Occipital lobe (tissue), 2 donors: ENCODE results near the gene FYN. TPM values are rescaled to one million over a fixed set of nuclear protein-coding genes. Genes with fewer than 3 reads are reported as not detected.
A peak's percentile ranks its signal among the peaks of the same experiment; 100 is the strongest.

Experiments used
- DNase-seq: peaks from one replicate; lab custom pipeline; 2025; lab: John Stamatoyannopoulos, UW
- total RNA-seq: library from RNA; depleted of rRNA; stranded (reverse); fragments of >200 nt; gene quantifications from one replicate; pipeline ENCODE4 v1.2.3, GENCODE V29; 2014

The FYN gene
- total RNA-seq, 1 donor from 2014 or later, result 246 TPM

- DNase-seq, result no peak
These were observed 162.3 kb downstream of the FYN start for GRCh38 chr6:111710911-111711310.

- DNase-seq, result no peak
These were observed 162.8 kb downstream of the FYN start for GRCh38 chr6:111710439-111710838.

DNA sequence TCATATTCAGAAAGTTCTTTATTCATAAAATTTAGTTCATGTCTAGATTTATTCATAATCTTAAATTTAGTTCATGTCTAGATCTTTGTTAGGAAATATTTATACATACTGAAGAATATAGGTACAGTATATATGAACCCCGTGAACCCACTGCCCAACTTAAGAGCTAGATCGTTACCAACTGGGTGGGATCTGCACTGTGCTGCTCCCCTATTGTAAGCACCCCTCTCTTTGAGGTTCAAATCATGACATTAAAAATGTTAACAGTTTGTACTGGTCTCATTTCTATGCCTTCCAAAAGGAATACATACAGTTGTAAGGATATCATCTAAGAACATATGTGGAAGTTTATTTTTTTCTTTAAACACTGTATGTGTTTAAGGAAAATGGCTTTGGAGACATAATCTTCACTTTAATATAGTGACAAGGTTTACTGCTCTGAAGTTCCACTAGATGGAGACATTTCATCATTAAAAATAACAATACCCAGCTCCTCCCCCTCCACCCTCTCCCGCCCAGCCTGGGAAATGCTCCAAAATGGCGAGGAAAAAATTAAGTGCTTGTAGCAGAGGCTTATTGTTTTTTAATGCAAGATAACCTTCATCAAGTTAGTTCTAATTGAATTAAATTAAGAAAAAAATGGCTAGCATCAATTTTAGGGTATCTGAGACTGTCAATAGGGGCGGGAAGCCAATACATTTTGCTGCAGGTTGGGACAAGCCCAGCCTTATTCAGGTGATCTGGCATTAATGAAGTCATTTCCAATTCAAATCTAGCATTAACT is 163.4 kb downstream of the FYN start:
- DNase-seq, result peak; percentile 23

- no peak for DNase-seq
These were observed 164.1 kb downstream of the FYN start for GRCh38 chr6:111709201-111709600.

GRCh38 chr6:111707773-111708172 is 165.5 kb downstream of the FYN start:
- DNase-seq, result no peak

DNA sequence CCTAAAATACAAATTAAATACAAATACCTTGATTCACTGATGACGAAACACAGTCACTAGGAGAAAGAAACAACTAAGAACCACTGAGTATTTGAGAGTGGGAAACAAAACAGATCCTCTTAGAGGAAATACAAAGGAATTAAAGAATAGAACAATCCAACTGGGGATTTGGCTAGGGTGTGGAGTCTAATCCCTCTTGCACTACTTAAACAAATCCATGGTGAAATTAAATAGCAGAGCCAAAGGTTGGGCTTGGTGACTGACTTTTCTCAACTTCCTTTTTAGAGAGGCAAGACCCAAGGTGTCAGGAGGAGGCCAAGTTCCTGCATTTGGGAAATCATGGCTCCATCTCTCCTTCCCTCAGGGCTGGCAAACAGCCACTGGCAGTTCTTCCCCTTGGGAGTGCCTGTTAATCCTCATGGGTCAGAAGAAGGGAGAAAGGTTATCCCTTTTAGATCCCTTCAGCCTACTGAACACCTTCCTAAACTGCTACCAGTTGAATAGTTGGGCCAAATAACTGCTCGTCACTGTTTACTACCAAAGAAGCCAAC is 166.3 kb downstream of the FYN start:
- DNase-seq, result no peak

- DNase-seq, result no peak
These were observed 169.5 kb downstream of the FYN start for GRCh38 chr6:111703723-111704122.

- DNase-seq, result no peak
These were observed 171.0 kb downstream of the FYN start for GRCh38 chr6:111702268-111702667.

DNA sequence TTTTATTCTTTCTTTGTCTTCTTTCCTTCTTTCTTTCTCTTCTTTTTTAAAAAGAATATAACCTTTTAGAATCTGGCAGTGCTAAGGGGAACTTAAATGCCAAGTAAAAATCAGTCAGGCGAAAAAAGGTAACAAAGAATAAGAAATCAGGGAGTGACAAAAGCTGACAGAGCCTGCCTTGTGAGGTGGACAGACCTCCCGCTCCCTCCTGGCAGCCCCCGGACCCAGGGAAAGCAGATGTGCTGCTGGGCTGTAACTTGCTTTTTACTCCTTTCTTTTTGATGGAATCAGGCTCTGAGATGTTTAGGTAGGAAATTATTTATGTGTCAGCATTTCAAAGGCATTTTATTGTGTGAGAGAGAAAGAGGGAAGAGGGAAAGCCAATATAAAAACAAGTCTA is 172.1 kb downstream of the FYN start:
- DNase-seq, result no peak

DNA sequence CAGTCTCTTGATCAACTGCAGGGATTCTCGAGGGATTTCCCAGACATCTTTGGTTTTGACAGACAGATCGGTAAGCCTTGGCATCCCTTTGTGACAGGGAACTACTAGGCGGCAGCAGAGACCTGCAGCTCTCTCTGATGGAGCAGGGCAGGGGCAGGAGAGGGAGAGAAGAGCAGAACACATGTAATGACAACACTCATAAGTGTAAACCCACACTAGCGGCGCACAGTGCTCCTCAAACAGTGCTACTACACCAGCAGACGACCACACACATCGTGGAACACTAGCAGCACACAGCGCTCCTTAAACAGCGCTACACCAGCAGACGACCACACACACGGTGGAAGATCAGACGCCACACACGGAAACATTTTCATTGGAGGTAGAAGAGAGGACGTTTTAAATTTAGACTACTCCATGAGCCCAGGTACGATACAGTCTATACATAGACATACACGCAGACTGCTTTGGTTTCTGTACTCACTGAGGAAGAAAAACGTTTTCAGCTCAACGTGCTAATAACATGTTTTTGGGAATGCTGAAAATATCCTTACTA is 173.0 kb downstream of the FYN start:
- no peak for DNase-seq

GRCh38 chr6:111699123-111699522 is 174.1 kb downstream of the FYN start:
- DNase-seq, result no peak

- no peak for DNase-seq
These were observed 176.4 kb downstream of the FYN start for GRCh38 chr6:111696814-111697213.

GRCh38 chr6:111692327-111693164 is 180.7 kb downstream of the FYN start:
- DNase-seq, result peak; percentile 57

DNA sequence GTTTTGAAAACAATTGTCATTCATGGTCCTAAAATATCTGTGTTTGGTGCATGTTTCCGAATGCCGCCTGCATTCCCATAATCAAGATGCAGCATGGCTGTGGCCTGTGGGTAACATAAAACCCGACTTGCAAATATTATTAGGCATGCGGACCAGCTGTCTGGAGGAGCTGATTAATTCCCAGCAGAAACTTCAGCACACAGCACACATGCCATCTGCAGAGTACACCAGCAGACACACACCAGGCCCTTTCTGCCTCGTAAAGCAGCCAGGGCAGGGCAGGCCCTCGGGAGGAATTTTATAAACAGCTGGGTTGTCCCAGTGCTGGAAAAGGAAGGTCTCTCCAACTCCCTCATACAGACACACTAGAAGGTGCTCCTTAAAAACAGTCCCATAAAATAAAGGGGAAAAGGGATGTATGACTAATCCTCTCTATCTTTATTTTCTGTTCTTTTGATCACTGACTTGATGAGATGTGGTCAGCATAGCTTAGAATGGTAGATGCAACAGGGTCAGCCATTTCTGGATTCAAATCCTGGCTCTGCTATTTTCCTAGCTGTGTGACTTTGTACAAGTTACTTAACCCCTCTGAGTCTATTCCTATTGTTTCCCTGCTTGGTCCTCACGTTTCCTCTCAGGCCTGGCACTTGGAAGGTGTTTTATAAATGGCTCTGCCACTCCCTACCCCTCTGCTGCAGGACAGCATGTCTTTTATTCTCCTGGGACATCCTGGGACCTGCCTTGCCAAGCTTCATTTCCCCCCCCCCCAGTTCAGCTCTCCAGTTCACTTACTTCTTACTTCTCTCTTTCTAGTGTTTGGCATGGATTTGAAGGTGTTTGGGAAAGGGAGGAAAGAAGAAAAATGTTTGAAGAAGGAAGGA is 181.7 kb downstream of the FYN start:
- DNase-seq, result no peak

- DNase-seq, result no peak
These were observed 183.3 kb downstream of the FYN start for GRCh38 chr6:111689946-111690345.

GRCh38 chr6:111689419-111689818 is 183.8 kb downstream of the FYN start:
- no peak for DNase-seq

DNA sequence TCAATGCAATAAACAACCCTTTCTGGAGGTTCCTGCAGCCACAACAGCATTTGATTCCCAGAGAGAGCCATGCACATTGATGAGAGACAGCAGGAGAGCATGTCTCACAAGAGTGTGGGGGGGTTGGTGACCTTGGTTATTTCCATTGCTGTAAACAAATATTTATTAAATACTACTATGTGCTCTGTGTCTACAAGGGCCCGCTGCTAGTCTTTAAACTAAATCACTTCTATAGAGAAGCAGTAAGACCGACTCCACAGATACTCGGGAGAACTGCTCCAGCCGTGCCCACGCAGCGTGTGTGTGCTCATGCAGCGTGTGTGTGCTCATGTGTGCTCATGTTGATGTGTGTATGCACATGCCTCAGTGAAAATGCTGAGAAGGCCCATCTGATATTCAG is 184.9 kb downstream of the FYN start:
- DNase-seq, result no peak

- DNase-seq, result no peak
These were observed 185.6 kb downstream of the FYN start for GRCh38 chr6:111687652-111688051.

DNA sequence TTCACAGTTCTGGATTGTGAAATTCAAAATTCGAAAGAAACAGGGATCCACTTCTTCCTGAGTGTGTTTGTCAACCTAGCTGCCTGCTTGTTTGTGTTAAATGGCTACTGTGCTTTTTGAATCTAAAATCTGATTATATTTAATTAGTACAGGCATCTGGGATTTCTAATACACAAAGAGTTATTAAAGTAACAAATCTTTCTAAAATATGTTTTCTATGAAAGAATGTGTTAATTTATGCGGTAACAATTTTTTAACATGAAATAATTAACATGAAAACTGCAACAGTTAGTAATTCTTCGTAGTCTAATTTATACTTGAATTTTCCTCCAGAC is 186.4 kb downstream of the FYN start:
- DNase-seq, result no peak

GRCh38 chr6:111686249-111686931 is 186.9 kb downstream of the FYN start:
- DNase-seq, result no peak

- DNase-seq, result no peak
These were observed 187.7 kb downstream of the FYN start for GRCh38 chr6:111685526-111685925.
